ENCODE results near the gene NBAS.
"Not testable (repeated sequence)": the region's sequence is repeated elsewhere in the genome, so short reads cannot be mapped to it uniquely, and the experiment has no call there.

The NBAS gene

DNA sequence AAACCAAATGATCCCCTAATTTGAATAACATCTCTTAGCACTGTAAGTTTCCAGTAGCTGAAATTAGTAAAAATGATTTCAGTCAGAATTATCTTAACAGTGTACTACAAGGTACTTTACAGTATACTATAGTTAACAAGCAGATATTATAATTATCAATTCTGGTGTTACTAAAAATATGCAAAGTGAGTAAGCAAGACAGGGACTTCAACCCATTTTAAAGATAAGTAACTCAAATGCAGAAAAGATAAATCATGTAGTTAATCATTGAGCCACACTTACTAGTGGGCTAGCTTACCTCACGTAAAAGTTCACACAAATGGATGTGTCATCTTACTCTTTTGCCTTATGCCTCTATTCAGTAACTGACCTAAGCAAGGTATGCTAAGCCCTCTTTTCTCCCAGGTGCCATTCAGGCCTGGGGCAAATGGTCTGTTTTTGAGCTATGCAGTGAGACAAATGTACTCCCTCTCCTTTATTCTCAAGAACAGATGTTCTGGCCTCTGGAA lies 101.0 kb downstream of the NBAS start:
- DNase-seq (ENCODE audit: low spot score) = no peak

DNA sequence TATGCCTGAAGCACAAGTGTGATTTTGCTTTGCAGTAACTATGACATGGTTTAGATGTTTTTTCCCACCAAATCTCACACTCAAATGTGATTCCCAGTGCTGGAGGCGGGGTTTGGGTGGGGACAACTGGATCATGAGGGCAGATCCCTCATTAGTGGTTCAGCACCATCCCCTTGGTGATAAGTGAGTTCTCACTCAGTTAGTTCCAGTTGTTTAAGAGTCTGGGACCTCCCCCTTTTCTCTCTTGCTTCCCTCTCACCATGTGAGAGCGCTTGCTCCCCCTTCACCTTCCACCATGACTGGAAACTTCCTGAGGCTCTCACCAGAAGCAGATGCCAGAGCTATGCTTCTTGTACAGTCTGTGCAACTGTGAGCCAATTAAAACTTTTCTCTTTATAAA lies 102.9 kb downstream of the NBAS start:
- no peak for DNase-seq (ENCODE audit: low spot score)

DNA sequence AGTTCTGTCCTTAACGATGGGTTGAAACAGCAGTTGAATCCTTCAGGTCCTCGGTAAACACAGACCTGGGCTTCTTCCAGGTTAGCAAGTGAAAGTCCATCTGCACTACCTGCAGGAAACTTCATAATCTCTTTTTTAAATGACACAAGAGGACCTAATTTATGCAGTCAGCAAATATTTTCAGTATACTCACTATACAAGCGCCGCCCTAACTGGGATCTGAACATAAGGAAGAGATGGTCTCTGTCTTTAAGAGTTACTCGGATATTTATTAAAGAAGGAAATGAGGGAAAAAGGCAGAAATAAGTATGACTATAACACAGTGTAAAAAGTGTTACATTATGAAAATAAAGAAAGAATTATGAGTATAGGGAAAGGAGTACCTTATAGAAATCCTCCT lies 103.3 kb downstream of the NBAS start:
- no peak for DNase-seq (ENCODE audit: low spot score)

DNA sequence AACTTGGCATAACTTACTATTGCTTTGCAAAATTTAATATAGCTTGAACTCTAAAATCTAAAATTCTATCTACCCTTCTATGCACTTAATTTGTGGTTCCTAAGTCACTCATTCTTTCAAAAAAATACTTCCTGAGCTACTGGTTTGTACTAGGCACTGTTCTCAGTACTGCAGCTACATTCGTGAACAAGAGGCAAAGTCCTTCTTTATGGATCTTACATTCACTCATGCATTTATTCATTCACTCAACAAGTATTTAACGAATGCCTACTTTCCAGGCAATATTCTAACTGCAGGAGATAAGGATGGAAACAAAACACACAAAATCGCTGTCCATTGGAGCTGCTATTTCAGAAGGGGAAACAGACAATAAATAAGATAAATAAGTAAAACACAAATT lies 104.8 kb downstream of the NBAS start:
- DNase-seq (ENCODE audit: low spot score) = no peak

DNA sequence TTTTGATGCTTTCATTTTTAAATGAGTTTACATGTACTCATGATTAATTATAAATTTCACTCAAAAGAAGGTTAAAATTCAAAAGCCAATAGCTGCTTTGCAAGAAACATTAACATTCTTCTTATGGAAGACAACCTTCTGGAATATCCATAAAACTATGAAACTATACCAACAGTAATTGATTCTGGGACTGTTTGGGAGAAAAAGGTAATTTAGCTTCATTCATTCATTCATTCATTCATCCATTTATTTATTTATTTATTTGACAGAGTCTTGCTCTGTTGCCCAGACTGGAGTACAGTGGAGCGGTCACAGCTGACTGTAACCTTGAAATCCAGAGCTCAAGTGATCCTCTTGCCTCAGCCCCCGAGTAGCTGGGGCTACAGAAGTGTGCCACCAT lies 110.3 kb downstream of the NBAS start:
- no peak for DNase-seq (ENCODE audit: low spot score)

DNA sequence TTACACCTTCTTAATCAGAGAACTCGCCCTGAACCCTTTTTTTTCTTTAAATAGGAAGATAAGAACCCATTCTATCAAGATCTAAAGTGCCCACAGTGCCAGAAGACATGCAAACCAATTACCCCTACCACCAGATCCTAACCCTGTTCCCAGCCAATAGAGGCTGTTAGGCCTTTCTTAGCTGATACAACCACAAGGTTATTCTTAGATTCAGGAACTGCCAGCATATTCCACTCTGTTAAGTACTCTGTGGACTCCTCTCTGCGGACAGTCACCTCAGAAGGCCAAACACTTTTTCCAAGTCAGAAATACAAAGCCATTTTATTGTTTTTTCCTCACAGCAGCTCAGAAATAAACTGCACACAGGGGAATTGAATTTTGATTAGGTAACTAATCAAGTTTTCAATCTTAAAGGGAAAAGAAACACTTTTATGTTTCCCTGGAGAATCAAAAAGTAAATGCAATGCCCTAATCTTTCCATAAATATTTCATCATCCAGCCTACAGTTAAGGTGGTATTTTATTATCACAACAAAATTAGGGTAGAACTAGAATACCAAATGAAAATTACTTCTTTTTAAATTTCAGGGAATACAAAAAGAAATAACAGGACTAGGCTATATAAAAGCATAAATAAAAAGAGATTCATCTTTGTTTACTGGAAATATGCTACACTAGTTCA lies 111.4 kb downstream of the NBAS start:
- DNase-seq (ENCODE audit: low spot score) = no peak

DNA sequence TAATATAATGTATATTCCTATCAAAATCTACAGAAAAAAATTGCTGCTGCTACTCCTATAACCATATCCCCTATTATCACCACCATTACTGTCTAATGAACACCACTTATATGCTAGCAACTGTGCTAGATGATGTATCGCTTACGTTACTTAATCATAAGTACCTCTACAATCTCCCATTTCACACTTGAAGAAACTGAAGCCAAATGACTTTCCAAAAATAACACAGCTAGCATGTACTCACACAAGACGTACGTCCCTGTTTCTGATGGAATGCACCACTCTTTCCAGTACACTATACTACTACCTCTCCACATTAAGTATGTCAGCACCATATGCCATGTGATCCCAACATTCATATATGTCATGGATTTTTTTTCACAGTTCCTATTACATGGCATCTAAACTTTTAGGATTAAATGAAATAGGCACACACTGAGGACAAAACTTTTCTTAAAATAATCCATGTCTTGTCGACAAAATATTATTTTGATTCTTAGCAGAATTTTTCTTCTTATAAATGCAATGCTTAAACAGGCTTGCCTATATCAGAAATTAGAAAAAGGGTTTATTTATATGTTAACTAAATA lies 112.8 kb downstream of the NBAS start:
- no peak for DNase-seq (ENCODE audit: low spot score)

DNA sequence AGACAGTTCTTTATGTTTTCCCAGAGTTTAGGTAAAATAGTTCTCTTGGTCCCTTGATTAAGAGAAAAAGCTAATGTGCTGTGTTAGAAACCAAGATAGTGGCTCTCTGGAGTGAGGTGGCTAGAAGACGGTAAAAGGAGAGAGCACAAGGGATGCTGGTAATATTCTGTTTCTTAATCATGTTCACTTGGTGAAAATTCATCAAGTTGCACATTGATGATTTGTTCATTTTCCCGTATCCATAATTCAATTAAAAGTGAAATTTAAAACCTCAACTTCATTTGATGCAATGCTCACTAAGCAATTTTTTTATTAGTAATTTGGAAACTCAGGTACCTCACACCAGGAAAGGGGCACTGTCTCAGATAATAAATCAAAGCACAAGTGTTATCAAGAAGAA lies 113.8 kb downstream of the NBAS start:
- no peak for DNase-seq (ENCODE audit: low spot score)

DNA sequence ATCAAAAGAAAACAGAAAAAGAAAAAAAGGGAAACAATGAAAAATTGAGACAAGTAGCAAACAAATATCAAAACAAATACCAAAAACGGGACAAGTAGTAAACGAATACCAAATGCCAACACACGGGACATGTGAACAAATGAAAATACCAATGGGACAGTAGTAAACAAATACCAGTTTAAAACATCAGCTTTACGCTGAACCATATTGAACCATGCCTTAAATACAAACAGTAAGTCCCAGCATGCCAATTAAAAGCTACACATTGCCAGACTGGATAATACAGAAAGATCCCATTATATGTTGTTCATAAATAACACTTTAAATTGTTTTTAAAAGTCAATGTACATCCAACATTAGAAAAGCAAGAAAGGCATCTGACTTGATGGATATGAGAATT lies 114.2 kb downstream of the NBAS start:
- no peak for DNase-seq (ENCODE audit: low spot score)

DNA sequence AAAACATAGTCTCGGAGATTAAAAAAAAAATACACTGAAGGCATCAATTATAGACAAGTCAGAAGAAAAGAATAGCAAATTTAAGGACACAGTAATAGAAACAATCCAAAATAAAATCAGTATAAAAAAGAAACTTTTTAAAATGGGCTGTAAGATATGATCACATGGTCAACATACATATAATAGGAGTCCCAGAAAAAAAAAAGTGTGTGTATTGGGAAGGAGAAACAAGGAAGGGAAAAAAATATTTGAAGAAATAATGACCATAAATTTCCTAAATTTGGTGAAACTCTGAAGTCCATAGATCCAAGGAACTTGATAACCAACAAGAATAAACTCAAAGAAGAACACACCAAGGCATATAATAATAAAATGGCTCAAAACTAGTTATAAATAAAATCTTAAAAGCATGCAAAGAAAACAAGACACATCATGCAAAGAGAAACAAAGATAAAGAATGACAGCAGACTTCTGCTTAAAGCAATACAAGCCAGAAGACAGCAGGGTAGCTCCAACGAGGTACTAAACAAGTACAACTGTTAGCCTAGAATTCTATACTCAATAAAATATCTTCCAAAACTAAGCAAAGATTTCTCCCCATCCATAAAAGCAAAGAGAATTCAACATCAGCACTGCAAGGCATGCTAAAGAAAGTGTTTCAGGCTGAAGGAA lies 115.1 kb downstream of the NBAS start:
- no peak for DNase-seq (ENCODE audit: low spot score)

DNA sequence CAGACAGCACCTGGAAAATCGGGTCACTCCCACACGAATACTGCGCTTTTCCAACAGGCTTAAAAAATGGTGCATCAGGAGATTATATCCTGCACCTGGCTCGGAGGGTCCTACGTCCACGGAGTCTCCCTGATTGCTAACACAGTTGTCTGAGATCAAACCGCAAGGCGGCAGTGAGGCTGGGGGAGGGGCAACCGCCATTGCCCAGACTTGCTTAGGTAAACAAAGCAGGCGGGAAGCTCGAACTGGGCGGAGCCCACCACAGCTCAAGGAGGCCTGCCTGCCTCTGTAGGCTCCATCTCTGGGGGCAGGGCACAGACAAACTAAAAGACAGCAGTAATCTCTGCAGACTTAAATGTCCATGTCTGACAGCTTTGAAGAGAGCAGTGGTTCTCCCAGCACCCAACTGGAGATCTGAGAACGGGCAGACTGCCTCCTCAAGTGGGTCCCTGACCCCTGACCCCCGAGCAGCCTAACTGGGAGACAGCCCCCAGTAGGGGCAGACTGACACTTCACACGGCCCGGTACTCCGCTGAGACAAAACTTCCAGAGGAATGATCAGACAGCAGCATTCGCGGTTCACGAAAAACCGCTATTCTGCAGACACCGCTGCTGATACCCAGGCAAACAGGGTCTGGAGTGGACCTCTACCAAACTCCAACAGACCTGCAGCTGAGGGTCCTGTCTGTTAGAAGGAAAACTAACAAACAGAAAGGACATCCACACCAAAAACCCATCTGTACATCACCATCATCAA lies 121.2 kb downstream of the NBAS start:
- DNase-seq (ENCODE audit: low spot score) = not testable (repeated sequence)

DNA sequence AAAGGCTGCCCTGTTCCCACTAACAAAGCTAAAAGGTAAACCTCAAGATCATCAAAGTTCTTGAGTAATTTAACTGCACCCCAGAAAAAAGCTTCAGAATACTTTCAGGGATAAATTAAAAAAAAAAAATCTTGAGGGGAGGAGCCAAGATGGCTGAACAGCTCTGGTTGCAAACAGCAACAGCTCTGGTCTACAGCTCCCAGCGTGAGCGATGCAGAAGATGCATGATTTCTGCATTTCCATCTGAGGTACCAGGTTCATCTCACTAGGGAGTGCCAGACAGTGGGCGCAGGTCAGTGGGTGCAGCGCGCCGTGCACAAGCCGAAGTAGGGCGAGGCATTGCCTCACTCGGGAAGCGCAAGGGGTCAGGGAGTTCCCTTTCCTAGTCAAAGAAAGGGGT lies 121.8 kb downstream of the NBAS start:
- DNase-seq (ENCODE audit: low spot score) = not testable (repeated sequence)

DNA sequence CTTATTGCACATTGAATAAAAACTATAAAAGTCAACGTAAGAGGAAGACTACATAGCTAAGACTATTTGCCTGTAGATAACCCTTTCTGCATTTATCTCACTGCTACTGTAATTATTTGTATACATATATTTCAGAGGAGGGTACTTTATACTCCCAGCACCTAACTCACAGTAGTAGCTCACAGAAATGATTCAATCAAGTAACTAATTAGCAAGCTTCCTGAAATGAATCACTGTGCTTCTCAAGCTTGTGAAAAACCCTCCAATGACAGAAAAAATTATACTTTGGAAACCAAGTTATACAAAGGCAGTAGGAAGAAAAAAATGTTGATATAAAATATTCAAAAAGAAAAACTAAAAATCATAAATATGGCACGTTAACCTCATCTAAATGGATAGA lies 124.9 kb downstream of the NBAS start:
- no peak for DNase-seq (ENCODE audit: low spot score)

DNA sequence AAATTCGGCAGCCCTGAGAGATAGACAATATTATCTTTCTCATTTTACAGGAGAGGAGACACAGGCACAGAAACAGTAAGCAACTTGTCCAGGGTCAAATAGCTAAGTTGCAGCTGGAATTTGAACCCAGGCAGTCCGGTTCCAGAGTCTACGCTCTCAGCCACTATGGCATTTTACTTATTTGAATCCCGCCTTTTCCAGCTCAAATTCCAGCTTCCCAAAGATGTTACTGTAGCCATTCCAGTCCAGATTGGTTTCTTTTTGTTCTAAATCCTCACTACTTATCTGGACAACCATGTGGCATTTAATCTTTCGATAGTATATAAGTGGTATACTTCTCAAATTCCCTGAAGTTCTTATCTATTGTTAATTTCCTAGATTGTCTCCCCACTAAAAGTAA lies 125.7 kb downstream of the NBAS start:
- DNase-seq (ENCODE audit: low spot score) = no peak

DNA sequence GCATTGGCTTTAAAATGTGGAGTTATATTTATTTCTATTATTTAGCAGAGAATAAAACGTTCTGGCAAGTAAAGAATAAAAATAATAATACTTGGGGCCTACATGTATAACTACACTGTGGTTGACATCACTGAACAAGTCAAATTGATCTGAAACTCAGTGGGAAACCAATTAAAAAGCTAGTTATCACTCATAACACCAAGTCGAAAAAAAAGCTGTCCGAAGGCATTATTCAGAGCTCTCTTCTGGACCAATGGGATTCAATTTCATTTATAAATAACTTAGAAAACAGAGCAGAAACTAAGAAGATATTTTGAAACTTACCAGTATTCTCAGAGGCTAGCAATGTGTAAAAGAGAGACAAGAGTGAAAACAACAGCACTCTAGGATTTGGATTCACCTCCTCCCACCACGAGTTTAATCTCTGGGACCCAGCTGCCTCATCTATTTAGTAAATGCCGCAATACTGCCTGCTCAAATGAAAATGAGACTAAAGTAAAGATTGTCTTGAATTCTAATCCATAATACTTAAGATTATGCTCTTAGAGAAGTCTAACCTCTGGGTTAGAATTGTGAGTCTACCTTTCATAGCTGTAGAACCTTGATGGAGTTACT lies 128.4 kb downstream of the NBAS start:
- DNase-seq (ENCODE audit: low spot score) = peak; percentile 75

DNA sequence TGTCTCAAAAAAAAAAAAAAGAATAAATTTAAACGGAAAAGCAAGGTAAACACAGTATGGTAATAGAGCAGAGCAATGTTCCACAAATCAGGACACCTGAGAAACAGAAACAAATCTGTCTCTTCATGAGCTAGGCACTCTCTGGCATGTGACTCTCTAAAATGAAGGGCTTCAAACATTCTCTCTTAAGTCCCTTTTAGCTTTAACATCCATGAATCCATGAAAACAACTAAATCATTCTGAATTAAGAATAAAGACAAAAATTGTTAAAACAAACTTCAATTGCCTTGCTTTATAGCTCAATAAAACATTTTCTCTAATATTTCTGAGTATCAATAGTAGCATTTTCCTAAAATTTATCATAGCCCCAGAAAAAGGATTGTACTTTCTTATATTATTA lies 132.1 kb downstream of the NBAS start:
- no peak for DNase-seq (ENCODE audit: low spot score)

DNA sequence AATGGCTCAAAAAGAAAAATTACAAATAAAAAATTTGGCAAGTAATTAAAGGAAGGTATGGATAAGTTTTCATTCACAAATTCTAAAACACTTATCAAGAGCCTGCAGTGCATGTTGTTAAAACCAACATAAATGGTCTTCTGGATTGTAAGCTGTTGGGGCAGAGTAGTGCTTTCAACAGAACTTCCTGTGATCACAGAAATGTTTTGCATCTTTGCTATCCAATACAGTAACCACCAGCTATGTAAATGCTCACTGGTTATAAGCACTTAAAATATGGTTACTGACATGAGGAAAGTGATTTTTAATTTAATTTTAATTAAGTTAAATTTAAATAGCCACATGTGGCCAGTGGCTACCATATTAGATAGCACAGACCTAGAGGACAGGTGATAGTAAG lies 133.1 kb downstream of the NBAS start:
- DNase-seq (ENCODE audit: low spot score) = no peak

DNA sequence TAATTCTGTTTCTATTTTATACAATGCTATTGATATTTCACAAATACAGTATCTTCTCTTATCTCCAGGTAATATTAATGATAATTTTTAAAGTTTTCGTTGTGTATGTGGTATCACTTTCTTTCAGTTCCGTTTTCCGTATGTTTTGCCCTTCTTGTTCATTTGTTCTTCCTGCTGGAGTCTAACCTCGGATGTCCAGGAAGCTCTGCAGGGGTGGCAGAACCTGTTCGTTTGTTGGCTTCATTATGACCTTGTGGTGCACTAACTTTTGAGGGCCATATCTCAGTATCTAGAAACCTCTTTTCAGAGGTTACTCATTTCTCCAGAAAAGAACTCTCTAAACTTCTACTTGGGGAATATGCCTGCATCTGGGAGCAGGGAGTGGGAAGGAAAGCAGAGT lies 134.5 kb downstream of the NBAS start:
- no peak for DNase-seq (ENCODE audit: low spot score)

DNA sequence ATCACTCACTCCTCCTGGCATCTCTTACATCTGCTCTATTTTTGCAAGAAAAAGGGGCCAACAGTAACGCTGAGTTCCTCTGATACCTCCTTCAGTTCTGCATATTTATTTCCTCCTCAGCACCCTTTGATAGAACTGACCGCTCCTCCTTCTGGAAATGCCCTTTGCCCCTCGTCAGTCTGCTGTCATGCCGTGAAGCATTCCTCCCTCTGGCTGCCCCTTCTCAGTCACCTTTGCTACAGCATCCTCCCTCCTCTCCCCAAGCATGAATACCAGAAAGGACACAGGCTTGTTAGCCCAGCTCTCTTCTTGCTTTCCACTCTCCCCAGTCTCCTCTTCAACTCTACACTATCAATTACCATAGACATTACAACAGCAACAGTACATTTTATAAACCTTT lies 135.4 kb downstream of the NBAS start:
- no peak for DNase-seq (ENCODE audit: low spot score)

DNA sequence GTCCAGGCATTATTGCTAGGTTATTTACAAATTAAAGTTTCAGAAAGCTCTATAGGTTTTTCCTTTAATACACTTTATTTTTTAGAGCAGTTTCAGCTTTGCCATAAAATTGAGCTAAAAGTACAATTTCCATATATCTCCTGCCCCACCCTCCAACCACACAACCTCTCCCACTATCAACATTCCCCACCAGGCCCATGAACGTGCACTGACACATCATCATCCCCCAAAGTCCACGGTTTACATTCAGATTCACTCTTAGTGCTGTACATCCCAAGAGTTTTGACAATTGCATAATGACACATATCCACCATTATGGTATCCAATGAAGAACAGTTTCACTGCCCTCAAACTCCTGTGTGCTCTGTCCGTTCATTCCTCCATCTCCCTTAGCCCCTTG lies 139.4 kb downstream of the NBAS start:
- DNase-seq (ENCODE audit: low spot score) = peak; percentile 59

DNA sequence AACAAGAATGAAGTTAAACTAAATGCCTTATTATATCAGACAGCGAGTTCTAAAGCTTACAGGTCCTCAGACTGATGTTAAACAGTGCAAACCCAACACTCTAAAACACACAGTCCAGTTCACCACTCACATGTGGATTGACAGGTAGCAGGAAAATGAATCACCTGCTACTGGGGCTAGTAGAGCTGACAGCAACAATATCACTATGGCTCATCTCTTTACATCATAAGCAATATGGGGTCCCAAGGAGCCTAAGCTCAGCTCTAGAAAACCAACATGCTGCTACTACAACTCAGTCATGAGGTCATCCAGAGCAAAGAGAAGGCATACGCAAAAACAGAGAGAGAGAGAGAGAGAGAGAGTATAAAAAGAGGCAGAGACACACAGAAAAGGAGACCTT lies 145.4 kb downstream of the NBAS start:
- no peak for DNase-seq (ENCODE audit: low spot score)

DNA sequence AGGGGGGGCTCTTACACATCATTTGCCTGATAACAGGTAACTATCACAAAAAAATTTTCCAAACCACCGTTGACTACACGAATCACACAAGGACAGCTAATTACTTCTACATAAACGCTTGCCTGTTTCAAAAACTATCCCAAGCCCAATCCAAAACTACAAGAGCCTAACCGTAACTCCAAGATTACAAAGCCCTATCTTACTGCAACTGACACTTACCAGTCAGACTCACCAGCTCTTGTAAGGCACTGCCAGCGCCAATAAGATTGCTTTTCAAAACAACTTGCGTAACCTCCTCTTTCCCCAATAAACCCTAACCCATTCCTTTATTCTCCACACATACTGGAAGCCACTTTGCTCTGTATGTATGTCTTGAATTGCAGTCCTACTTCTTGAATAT lies 148.4 kb downstream of the NBAS start:
- DNase-seq (ENCODE audit: low spot score) = no peak
